Measurements from ENCODE around the gene VPS13C. TPM values are rescaled to one million over a fixed set of nuclear protein-coding genes. Genes with fewer than 3 reads are reported as not detected.

The VPS13C gene
- total and polyA plus RNA-seq, 2 experiments from 2014 or later, result 8.7 to 21.7 TPM

- Histone ChIP-seq H3K79me2 (ENCODE audit: insufficient read depth) (no peaks in the 10 kb centered on the region), H3K4me1 (ENCODE audit: insufficient read depth) (no peaks in the 10 kb centered on the region), H3K36me3 (ENCODE audit: low read depth) (no peaks in the 10 kb centered on the region), H4K20me1 (ENCODE audit: insufficient read depth) (no peaks in the 10 kb centered on the region), H3F3A (ENCODE audit: insufficient read depth) (no peaks in the 10 kb centered on the region), H3K9me2 (ENCODE audit: insufficient read depth) (no peaks in the 10 kb centered on the region), H3K4me3 (no peak overlapping the region), H3K27ac (no peak overlapping the region), H3K4me2 (ENCODE audit: unreplicated experiment) (no peak overlapping the region), H3K9ac (no peak overlapping the region), H2AFZ (no peak overlapping the region), H3K9me3 (ENCODE audit: low read depth) (no peaks in the 10 kb centered on the region), H3K27me3 (replicated peaks; ENCODE audit: insufficient read depth) (peaks cover 26% of the 10 kb centered on the region)
- in situ Hi-C loops (cut with MboI), result no loop called here
- 71 to 76% methylated on average over 14 of the region's 14 CpGs for WGBS, 2 experiments (ENCODE audit: low coverage in 1 of 2, low lambda C conversion rate in 2 of 2, missing lambda C conversion rate in 2 of 2)
- no peak for TF ChIP-seq EZH2 (IDR thresholded peaks at IDR 0.05; ENCODE audit: insufficient read depth, poor library complexity, severe bottlenecking)
- TF ChIP-seq EZH2phosphoT487 (IDR thresholded peaks at IDR 0.05; ENCODE audit: insufficient read depth, low read depth), result no peak
- no peak for DNase-seq
These were observed 252.8 kb downstream of the VPS13C start for GRCh38 chr15:61807281-61807929.

Other genes with a start within 250 kb of the VPS13C start
- not detected in 2 replicates for gene C2CD4A, start 6.5 kb upstream of the VPS13C start, total RNA-seq (2014; rRNA removed; shearing (Covaris generic))
- gene C2CD4A, start 6.5 kb upstream of the VPS13C start, polyA plus RNA-seq (2016; fragmentation: Nextera tagmentation; extraction: Ambion mirVana), result not detected in 2 replicates
- not detected in 2 replicates for gene C2CD4B, start 104.8 kb upstream of the VPS13C start, total RNA-seq (2014; rRNA removed; shearing (Covaris generic))
- not detected in 2 replicates for gene C2CD4B, start 104.8 kb upstream of the VPS13C start, polyA plus RNA-seq (2016; fragmentation: Nextera tagmentation; extraction: Ambion mirVana)